ENCODE results near the gene SETD7. TPM values are rescaled to one million over a fixed set of nuclear protein-coding genes. Genes with fewer than 3 reads are reported as not detected.

Gene SETD7
- polyA plus RNA-seq, 3 donors: 14.1 to 16.8 (median 15.4) TPM

DNA sequence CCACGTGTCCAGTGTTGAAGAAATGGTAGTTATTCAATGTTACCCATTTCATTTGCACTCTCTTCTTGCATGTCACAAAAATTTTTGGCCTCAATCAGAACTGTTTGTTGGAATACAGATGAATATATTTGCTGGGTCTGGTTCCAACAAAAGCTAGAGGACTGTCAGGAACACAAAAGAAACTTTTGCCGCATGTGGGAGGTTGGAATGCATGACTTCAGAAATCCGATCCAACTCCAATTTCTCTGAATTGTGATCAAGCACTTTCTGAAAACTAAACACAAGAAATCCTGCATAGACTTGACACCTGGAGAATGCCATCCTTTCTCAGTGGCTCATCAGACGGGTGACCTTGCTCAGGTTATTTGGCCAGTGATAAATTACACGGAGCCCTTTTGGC is 15.4 kb downstream of the SETD7 start:
- H3K9ac ChIP-seq (ENCODE audit: insufficient read depth, low read length, poor library complexity, severe bottlenecking): no peak overlapping the region
- H3K36me3 Mint-ChIP-seq: peaks cover 60 to 64% of the 10 kb centered on the region in 2 donors
- no peak overlapping the region for H3K27ac ChIP-seq (ENCODE audit: low read depth in 1 of 2, low read length in 2 of 2)
- no peak overlapping the region for H2AFZ ChIP-seq (ENCODE audit: insufficient read depth, low read depth, low read length, poor library complexity, severe bottlenecking)
- WGBS (ENCODE audit: insufficient coverage): 100% methylated on average over 4 of the region's 5 CpGs
- peaks cover 94% of the 10 kb centered on the region for H4K20me1 ChIP-seq (ENCODE audit: insufficient read depth, low read length)
- intact Hi-C loops (cut with micrococcal nuclease): no loop called here
- no peak overlapping the region for H3K4me3 Mint-ChIP-seq
- peaks cover 63% of the 10 kb centered on the region for H3K79me2 ChIP-seq (ENCODE audit: insufficient read depth, low read length)
- H3K27ac Mint-ChIP-seq: no peak overlapping the region
- no peak overlapping the region for H3K4me2 ChIP-seq (replicated peaks; ENCODE audit: extremely low read depth, low read length, poor library complexity, severe bottlenecking)
- DNase-seq: no peak
- H3K27me3 Mint-ChIP-seq (ENCODE audit: low read depth in 3 of 3): no peaks in the 10 kb centered on the region
- no peak overlapping the region for H3K4me3 ChIP-seq (replicated peaks in 1 of 3; ENCODE audit: low read depth in 2 of 3, low read length in 3 of 3)
- H3K36me3 ChIP-seq (replicated peaks in 1 of 2; ENCODE audit: control insufficient read depth in 1 of 2, insufficient read depth in 2 of 2, low read length in 2 of 2): peaks cover 38 to 80% of the 10 kb centered on the region in 2 donors
- peaks cover 0 to 2% (median 0%) of the 10 kb centered on the region in 7 donors for H3K9me3 Mint-ChIP-seq
- TF ChIP-seq, protein P1, sequence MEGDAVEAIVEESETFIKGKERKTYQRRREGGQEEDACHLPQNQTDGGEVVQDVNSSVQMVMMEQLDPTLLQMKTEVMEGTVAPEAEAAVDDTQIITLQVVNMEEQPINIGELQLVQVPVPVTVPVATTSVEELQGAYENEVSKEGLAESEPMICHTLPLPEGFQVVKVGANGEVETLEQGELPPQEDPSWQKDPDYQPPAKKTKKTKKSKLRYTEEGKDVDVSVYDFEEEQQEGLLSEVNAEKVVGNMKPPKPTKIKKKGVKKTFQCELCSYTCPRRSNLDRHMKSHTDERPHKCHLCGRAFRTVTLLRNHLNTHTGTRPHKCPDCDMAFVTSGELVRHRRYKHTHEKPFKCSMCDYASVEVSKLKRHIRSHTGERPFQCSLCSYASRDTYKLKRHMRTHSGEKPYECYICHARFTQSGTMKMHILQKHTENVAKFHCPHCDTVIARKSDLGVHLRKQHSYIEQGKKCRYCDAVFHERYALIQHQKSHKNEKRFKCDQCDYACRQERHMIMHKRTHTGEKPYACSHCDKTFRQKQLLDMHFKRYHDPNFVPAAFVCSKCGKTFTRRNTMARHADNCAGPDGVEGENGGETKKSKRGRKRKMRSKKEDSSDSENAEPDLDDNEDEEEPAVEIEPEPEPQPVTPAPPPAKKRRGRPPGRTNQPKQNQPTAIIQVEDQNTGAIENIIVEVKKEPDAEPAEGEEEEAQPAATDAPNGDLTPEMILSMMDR (IDR thresholded peaks at IDR 0.05): no peak
- no peaks in the 10 kb centered on the region for H3K4me1 ChIP-seq (ENCODE audit: control insufficient read depth in 1 of 2, insufficient read depth in 2 of 2, low read length in 2 of 2)
- H3K27me3 ChIP-seq (ENCODE audit: control insufficient read depth in 2 of 2, insufficient read depth in 2 of 2, low read length in 2 of 2): no peaks in the 10 kb centered on the region
- no peaks in the 10 kb centered on the region for H3K9me3 ChIP-seq (replicated peaks in 1 of 2; ENCODE audit: control insufficient read depth in 1 of 2, insufficient read depth in 1 of 2, low read length in 2 of 2)
- peaks cover 2% of the 10 kb centered on the region for H3K4me1 Mint-ChIP-seq

DNA sequence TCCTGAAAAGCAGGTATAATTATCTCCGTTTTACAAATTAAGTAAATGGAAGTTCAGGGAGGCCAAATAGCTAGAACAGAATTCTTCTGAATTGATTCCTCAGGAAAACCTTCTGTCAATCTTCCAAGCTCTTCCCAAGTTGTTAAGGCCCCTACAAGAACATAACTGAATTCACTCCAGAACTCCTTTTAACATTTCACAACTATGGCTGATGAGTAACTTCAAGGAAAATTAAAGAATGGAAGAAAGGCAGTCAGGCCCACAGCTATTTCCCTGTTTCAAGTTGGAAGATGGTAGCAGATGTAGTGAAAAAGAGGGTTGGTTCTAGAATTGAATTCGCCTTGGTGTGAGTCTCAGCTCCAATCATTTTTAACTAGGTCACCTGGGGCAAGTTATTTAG is 15.9 kb downstream of the SETD7 start:
- intact Hi-C loops (cut with micrococcal nuclease): no loop called here
- WGBS (ENCODE audit: insufficient coverage): no CpG with 5 or more reads among the region's 2 CpGs
- DNase-seq: no peak
- H2AFZ ChIP-seq (ENCODE audit: insufficient read depth, low read depth, low read length, poor library complexity, severe bottlenecking): no peak overlapping the region
- H3K36me3 ChIP-seq (replicated peaks in 1 of 2; ENCODE audit: control insufficient read depth in 1 of 2, insufficient read depth in 2 of 2, low read length in 2 of 2): peaks cover 33 to 80% of the 10 kb centered on the region in 2 donors
- H3K4me1 ChIP-seq (ENCODE audit: control insufficient read depth in 1 of 2, insufficient read depth in 2 of 2, low read length in 2 of 2): no peaks in the 10 kb centered on the region
- no peak overlapping the region for H3K4me3 Mint-ChIP-seq
- H3K27ac ChIP-seq (ENCODE audit: low read depth in 1 of 2, low read length in 2 of 2): no peak overlapping the region
- no peaks in the 10 kb centered on the region for H3K27me3 ChIP-seq (ENCODE audit: control insufficient read depth in 2 of 2, insufficient read depth in 2 of 2, low read length in 2 of 2)
- H3K27me3 Mint-ChIP-seq (ENCODE audit: low read depth in 3 of 3): no peaks in the 10 kb centered on the region
- H3K9ac ChIP-seq (ENCODE audit: insufficient read depth, low read length, poor library complexity, severe bottlenecking): no peak overlapping the region
- H3K4me2 ChIP-seq (replicated peaks; ENCODE audit: extremely low read depth, low read length, poor library complexity, severe bottlenecking): no peak overlapping the region
- peaks cover 94% of the 10 kb centered on the region for H4K20me1 ChIP-seq (ENCODE audit: insufficient read depth, low read length)
- H3K27ac Mint-ChIP-seq: no peak overlapping the region
- H3K4me1 Mint-ChIP-seq: peaks cover 2% of the 10 kb centered on the region
- H3K36me3 Mint-ChIP-seq: peaks cover 60% of the 10 kb centered on the region in 2 donors
- H3K9me3 Mint-ChIP-seq: peaks cover 0 to 2% (median 0%) of the 10 kb centered on the region in 7 donors
- H3K9me3 ChIP-seq (replicated peaks in 1 of 2; ENCODE audit: control insufficient read depth in 1 of 2, insufficient read depth in 1 of 2, low read length in 2 of 2): no peaks in the 10 kb centered on the region
- no peak overlapping the region for H3K4me3 ChIP-seq (replicated peaks in 1 of 3; ENCODE audit: low read depth in 2 of 3, low read length in 3 of 3)
- peaks cover 61% of the 10 kb centered on the region for H3K79me2 ChIP-seq (ENCODE audit: insufficient read depth, low read length)
- TF ChIP-seq, protein P1 (IDR thresholded peaks at IDR 0.05): no peak

All from CD14-positive monocyte (primary cell).